Motor neuron (in vitro differentiated cells): Measurements from ENCODE around the gene DOCK1. TPM values are rescaled to one million over a fixed set of nuclear protein-coding genes. Genes with fewer than 3 reads are reported as not detected.

ENCODE experiments used
- ATAC-seq, 8 experiments: fragments of 200-7000 bp; cut with Tn5 transposase; replicated peaks in 6 of 8; 2 replicates each; pipeline ENCODE4 v1.8.0; 2021; ENCODE audit warnings: mild to moderate bottlenecking in 8 of 8, moderate library complexity in 8 of 8
- H3K27ac ChIP-seq, 2 donors: fragments of 250-450 bp; sonication (Bioruptor Pico); 2 replicates each; pipeline ENCODE4 v1.9.0; 2021; ENCODE audit warnings: antibody characterized with exemption in 2 of 2, mild to moderate bottlenecking in 2 of 2, moderate library complexity in 1 of 2
- H3K4me1 ChIP-seq, 2 donors: fragments of 250-450 bp; sonication (Bioruptor Pico); replicated peaks in 1 of 2; 2 replicates each; pipeline ENCODE4 v1.6.1; 2021; ENCODE audit warnings: antibody characterized with exemption in 2 of 2, mild to moderate bottlenecking in 2 of 2, moderate library complexity in 1 of 2
- H3K4me3 ChIP-seq, 5 donors: fragments of 250-450 bp; sonication (Bioruptor Pico); 2 replicates each; pipeline ENCODE4 v1.9.0; 2021; ENCODE audit warnings: antibody characterized with exemption in 5 of 5, mild to moderate bottlenecking in 5 of 5, moderate library complexity in 4 of 5
- WGBS, 10 experiments: fragments of 450-650 bp; shearing (Covaris generic); methylation state at CpG; one replicate each; pipeline ENCODE4 v1.0.0; 2022; 5-methylcytosine and 5-hydroxymethylcytosine counted together
- in situ Hi-C, 9 experiments: fragments of 400-800 bp; cut with MboI; loops; one replicate each; pipeline ENCODE4 v1.15.0; 2021; ENCODE audit warnings: low sequenced_read_pairs in 9 of 9, low pct_unique_long_range_greater_than_20kb in 2 of 9; ENCODE audit not compliant: unreplicated experiment in 9 of 9
- total RNA-seq, 8 experiments: library from RNA; unstranded; fragments of 300-600 nt; gene quantifications; 2 replicates each; pipeline versions ENCODE4 v1.2.3 to v1.2.4, GENCODE V29; 2022

Gene DOCK1
- total RNA-seq, 8 experiments from 2014 or later: 8.8 to 85.4 (median 23.0) TPM

GRCh38 chr10:127154831-127155620 is 249.8 kb downstream of the DOCK1 start:
- 24 to 100% (median 88%) methylated on average over 1 to 7 of the region's 9 CpGs; no CpG with 5 or more reads in 2 of the 10 experiments for WGBS, 10 experiments

GRCh38 chr10:127157089-127157488 is 251.9 kb downstream of the DOCK1 start:
- peak in 5 of 8 experiments; percentile 52 to 84 (median 71) for ATAC-seq
- peaks cover 13 to 27% of the 10 kb centered on the region in 2 donors for H3K4me1 ChIP-seq
- 40 to 100% (median 90%) methylated on average over 1 to 4 of the region's 4 CpGs; no CpG with 5 or more reads in 3 of the 10 experiments for WGBS, 10 experiments
- in situ Hi-C loops: no loop called here
- no peak overlapping the region for H3K4me3 ChIP-seq
- H3K27ac ChIP-seq: no peak overlapping the region

More at GRCh38 chr10:127154831-127155620, 249.8 kb downstream of the DOCK1 start:
- H3K4me3 ChIP-seq: no peak overlapping the region
- in situ Hi-C loops: no loop called here
- H3K27ac ChIP-seq: no peak overlapping the region
- H3K4me1 ChIP-seq: peaks cover 13 to 21% of the 10 kb centered on the region in 2 donors
- ATAC-seq: peak in 2 of 8 experiments; percentile 45 to 62

- 7 to 66% (median 42%) methylated on average over 1 to 2 of the region's 2 CpGs for WGBS, 10 experiments
- Histone ChIP-seq H3K4me1 (peaks cover 13 to 27% of the 10 kb centered on the region in 2 donors), H3K27ac (no peak overlapping the region), H3K4me3 (no peak overlapping the region)
- peak in 1 of 8 experiments; percentile 18 for ATAC-seq
- in situ Hi-C loops: no loop called here
Observed at GRCh38 chr10:127157506-127158200, 252.4 kb downstream of the DOCK1 start.

- 82 to 100% (median 97%) methylated on average over 1 to 2 of the region's 2 CpGs; no CpG with 5 or more reads in 2 of the 10 experiments for WGBS, 10 experiments
- Histone ChIP-seq H3K4me1 (peaks cover 13 to 29% of the 10 kb centered on the region in 2 donors), H3K4me3 (no peak overlapping the region), H3K27ac (no peak overlapping the region)
- in situ Hi-C loops: no loop called here
- no peak for ATAC-seq
Observed at GRCh38 chr10:127158662-127159061, 253.4 kb downstream of the DOCK1 start.

- Histone ChIP-seq H3K4me3 (no peak overlapping the region), H3K27ac (no peak overlapping the region), H3K4me1 (peaks cover 18 to 31% of the 10 kb centered on the region in 2 donors)
- in situ Hi-C loops: no loop called here
- 60 to 100% (median 89%) methylated on average over 1 to 12 of the region's 13 CpGs for WGBS, 10 experiments
- ATAC-seq: no peak
Observed at GRCh38 chr10:127159648-127160245, 254.5 kb downstream of the DOCK1 start.

GRCh38 chr10:127161482-127161881 is 256.3 kb downstream of the DOCK1 start:
- H3K4me1 ChIP-seq: peaks cover 18 to 31% of the 10 kb centered on the region in 2 donors
- WGBS, 10 experiments: 60 to 100% (median 100%) methylated on average over 1 to 4 of the region's 5 CpGs; no CpG with 5 or more reads in 3 of the 10 experiments
- ATAC-seq: no peak
- H3K4me3 ChIP-seq: no peak overlapping the region
- in situ Hi-C loops: no loop called here
- no peak overlapping the region for H3K27ac ChIP-seq

- no peak for ATAC-seq
- 90 to 100% (median 93%) methylated on average over 1 to 5 of the region's 6 CpGs; no CpG with 5 or more reads in 5 of the 10 experiments for WGBS, 10 experiments
- Histone ChIP-seq H3K4me1 (peaks cover 10 to 20% of the 10 kb centered on the region in 2 donors), H3K4me3 (no peak overlapping the region), H3K27ac (no peak overlapping the region)
- in situ Hi-C loops: no loop called here
Observed at GRCh38 chr10:127162841-127163240, 257.6 kb downstream of the DOCK1 start.

GRCh38 chr10:127168261-127168660 is 263.0 kb downstream of the DOCK1 start:
- Histone ChIP-seq H3K27ac (no peak overlapping the region), H3K4me3 (no peak overlapping the region), H3K4me1 (peaks cover 12 to 20% of the 10 kb centered on the region in 2 donors)
- in situ Hi-C loops: no loop called here
- peak in 4 of 8 experiments; percentile 11 to 45 (median 36) for ATAC-seq
- 79 to 100% (median 92%) methylated on average over 1 to 3 of the region's 3 CpGs; no CpG with 5 or more reads in 3 of the 10 experiments for WGBS, 10 experiments

GRCh38 chr10:127174866-127175265 is 269.6 kb downstream of the DOCK1 start:
- in situ Hi-C loops: no loop called here
- H3K4me1 ChIP-seq: peaks cover 0 to 18% of the 10 kb centered on the region in 2 donors
- H3K4me3 ChIP-seq: no peak overlapping the region
- WGBS, 10 experiments: 80 to 100% (median 90%) methylated on average over 1 to 7 of the region's 8 CpGs; no CpG with 5 or more reads in 2 of the 10 experiments
- ATAC-seq: no peak
- H3K27ac ChIP-seq: no peak overlapping the region

GRCh38 chr10:127175357-127176110 is 270.3 kb downstream of the DOCK1 start:
- H3K27ac ChIP-seq: no peak overlapping the region
- 92 to 100% (median 98%) methylated on average over 1 to 12 of the region's 40 CpGs; no CpG with 5 or more reads in 3 of the 10 experiments for WGBS, 10 experiments
- no peak for ATAC-seq
- in situ Hi-C loops: no loop called here
- H3K4me1 ChIP-seq: peaks cover 0 to 18% of the 10 kb centered on the region in 2 donors
- no peak overlapping the region for H3K4me3 ChIP-seq

- H3K27ac ChIP-seq: no peak overlapping the region
- in situ Hi-C loops: no loop called here
- no peak for ATAC-seq
- no peak overlapping the region for H3K4me3 ChIP-seq
- 58 to 95% (median 84%) methylated on average over 7 to 16 of the region's 16 CpGs; no CpG with 5 or more reads in 2 of the 10 experiments for WGBS, 10 experiments
- peaks cover 0 to 18% of the 10 kb centered on the region in 2 donors for H3K4me1 ChIP-seq
Observed at GRCh38 chr10:127176649-127177048, 271.4 kb downstream of the DOCK1 start.

- Histone ChIP-seq H3K4me1 (peaks cover 0 to 18% of the 10 kb centered on the region in 2 donors), H3K27ac (no peak overlapping the region), H3K4me3 (no peak overlapping the region)
- WGBS, 10 experiments: 31 to 100% (median 87%) methylated on average over 1 to 6 of the region's 6 CpGs
- peak in 4 of 8 experiments; percentile 20 to 98 (median 94) for ATAC-seq
- in situ Hi-C loops: no loop called here
Observed at GRCh38 chr10:127179612-127180250, 274.5 kb downstream of the DOCK1 start.
